CD8-positive, alpha-beta memory T cell (primary cell): ENCODE results near the gene RIMS3. TPM values are rescaled to one million over a fixed set of nuclear protein-coding genes. Genes with fewer than 3 reads are reported as not detected.

Experiments used
- CTCF ChIA-PET: fragments of 350-600 bp; sonication (Branson Sonifier 250); formaldehyde crosslinking; loops from one replicate; lab custom pipeline; 2021; ENCODE audit warnings: antibody characterized with exemption; lab: Charles Lee
- POLR2A ChIA-PET: fragments of 350-600 bp; sonication (Branson Sonifier 250); formaldehyde crosslinking; loops from one replicate; lab custom pipeline; 2021; ENCODE audit warnings: antibody characterized with exemption; lab: Charles Lee
- DNase-seq, 5 donors: peaks; one replicate each; pipeline versions ENCODE4 v3.0.0 to v3.0.0-alpha.2; 2020 to 2022; ENCODE audit warnings: mixed read lengths in 1 of 5
- H3K27ac ChIP-seq: one replicate; pipeline ENCODE4 v1.7.0; 2013; ENCODE audit warnings: low read depth, mild to moderate bottlenecking, low read length, moderate library complexity
- H3K27me3 ChIP-seq: 2 replicates; pipeline ENCODE4 v1.7.0; 2013; ENCODE audit warnings: low read length, mild to moderate bottlenecking; ENCODE audit not compliant: insufficient read depth, poor library complexity, severe bottlenecking
- H3K36me3 ChIP-seq: 2 replicates; pipeline ENCODE4 v1.7.0; 2013; ENCODE audit warnings: mild to moderate bottlenecking, low read length, moderate library complexity; ENCODE audit not compliant: insufficient read depth
- H3K4me1 ChIP-seq: 2 replicates; pipeline ENCODE4 v1.7.0; 2013; ENCODE audit warnings: mild to moderate bottlenecking, low read length, moderate library complexity; ENCODE audit not compliant: insufficient read depth
- H3K4me3 ChIP-seq: 2 replicates; pipeline ENCODE4 v1.7.0; 2013; ENCODE audit warnings: mild to moderate bottlenecking, low read length
- H3K9me3 ChIP-seq: 2 replicates; pipeline ENCODE4 v1.7.0; 2013; ENCODE audit warnings: mild to moderate bottlenecking, low read length
- H3K27ac Mint-ChIP-seq, 8 donors: one replicate each; pipeline ENCODE4 v1.8.0; 2020 to 2021; ENCODE audit warnings: mixed read lengths in 8 of 8, mild to moderate bottlenecking in 6 of 8, inconsistent platforms in 3 of 8, moderate library complexity in 3 of 8
- H3K27me3 Mint-ChIP-seq, 2 donors: one replicate each; pipeline ENCODE4 v1.8.0; 2020 to 2021; ENCODE audit warnings: mixed read lengths in 2 of 2, mild to moderate bottlenecking in 1 of 2, moderate library complexity in 1 of 2
- H3K36me3 Mint-ChIP-seq, 3 donors: one replicate each; pipeline ENCODE4 v1.8.0; 2020 to 2021; ENCODE audit warnings: mixed read lengths in 3 of 3, inconsistent platforms in 1 of 3, mild to moderate bottlenecking in 1 of 3
- H3K4me1 Mint-ChIP-seq, 3 donors: one replicate each; pipeline ENCODE4 v1.8.0; 2020 to 2021; ENCODE audit warnings: mixed read lengths in 3 of 3, inconsistent platforms in 1 of 3, mild to moderate bottlenecking in 1 of 3
- H3K4me3 Mint-ChIP-seq, 7 donors: one replicate each; pipeline ENCODE4 v1.8.0; 2020 to 2021; ENCODE audit warnings: mixed read lengths in 7 of 7, mild to moderate bottlenecking in 6 of 7, moderate library complexity in 4 of 7, inconsistent platforms in 2 of 7
- H3K9me3 Mint-ChIP-seq, 5 donors: one replicate each; pipeline ENCODE4 v1.8.0; 2020 to 2022; ENCODE audit warnings: mixed read lengths in 5 of 5, mild to moderate bottlenecking in 3 of 5, moderate library complexity in 2 of 5, inconsistent platforms in 1 of 5
- polyA plus RNA-seq: library from polyadenylated mRNA; unstranded; fragments of 300-500 nt; fragmentation: Illumina TruSeq; gene quantifications from one replicate; pipeline ENCODE4 v1.2.3, GENCODE V29; 2021
- total RNA-seq, 2 experiments: library from RNA; stranded (reverse); gene quantifications; one replicate each; pipeline ENCODE4 v1.2.3, GENCODE V29; 2021

The RIMS3 gene
- total and polyA plus RNA-seq, 3 experiments from 2014 or later, result 1.4 to 5.4 (median 1.7) TPM

- no peak overlapping the region for H3K4me3 Mint-ChIP-seq
- no peak for DNase-seq
- Histone ChIP-seq H3K9me3 (no peaks in the 10 kb centered on the region), H3K27ac (no peak overlapping the region), H3K4me3 (no peak overlapping the region), H3K27me3 (no peaks in the 10 kb centered on the region), H3K4me1 (peaks cover 16% of the 10 kb centered on the region), H3K36me3 (no peaks in the 10 kb centered on the region)
- peak overlapping the region in 2 of 8 donors; percentile 76 to 77 for H3K27ac Mint-ChIP-seq
- ChIA-PET CTCF (no interaction called here), POLR2A (no interaction called here)
- peaks cover 27 to 29% (median 28%) of the 10 kb centered on the region in 3 donors for H3K4me1 Mint-ChIP-seq
- H3K27me3 Mint-ChIP-seq, result peaks cover 0 to 3% of the 10 kb centered on the region in 2 donors
- H3K36me3 Mint-ChIP-seq, result peaks cover 0 to 1% (median 0%) of the 10 kb centered on the region in 3 donors
- no peaks in the 10 kb centered on the region for H3K9me3 Mint-ChIP-seq
These were observed 39.1 kb downstream of the RIMS3 start for GRCh38 chr1:40626383-40626770.

- no peak for DNase-seq
- Mint-ChIP-seq H3K36me3 (peaks cover 0 to 1% (median 0%) of the 10 kb centered on the region in 3 donors), H3K27ac (peak overlapping the region in 3 of 8 donors; percentile 76 to 84 (median 77)), H3K9me3 (no peaks in the 10 kb centered on the region), H3K27me3 (peaks cover 0 to 3% of the 10 kb centered on the region in 2 donors), H3K4me3 (no peak overlapping the region), H3K4me1 (peaks cover 27 to 29% (median 28%) of the 10 kb centered on the region in 3 donors)
- Histone ChIP-seq H3K4me1 (peaks cover 16% of the 10 kb centered on the region), H3K27me3 (no peaks in the 10 kb centered on the region), H3K9me3 (no peaks in the 10 kb centered on the region), H3K27ac (no peak overlapping the region), H3K4me3 (no peak overlapping the region), H3K36me3 (no peaks in the 10 kb centered on the region)
- CTCF ChIA-PET, result interaction anchor here (1.2 kb wide), 1 partner anchor 14 kb away, joined by 3 read pairs; no protein-coding TSS in a partner anchor
- POLR2A ChIA-PET, result no interaction called here
These were observed 39.8 kb downstream of the RIMS3 start for GRCh38 chr1:40625476-40626382.

GRCh38 chr1:40625076-40625475 is 40.4 kb downstream of the RIMS3 start:
- DNase-seq, result peak in 1 of 5 donors; percentile 41
- peaks cover 14% of the 10 kb centered on the region for H3K4me1 ChIP-seq
- no peaks in the 10 kb centered on the region for H3K36me3 ChIP-seq
- peaks cover 0 to 3% of the 10 kb centered on the region in 2 donors for H3K27me3 Mint-ChIP-seq
- no peak overlapping the region for H3K27ac Mint-ChIP-seq
- no peak overlapping the region for H3K4me3 Mint-ChIP-seq
- POLR2A ChIA-PET, result no interaction called here
- peaks cover 0 to 1% (median 0%) of the 10 kb centered on the region in 3 donors for H3K36me3 Mint-ChIP-seq
- H3K27ac ChIP-seq, result no peak overlapping the region
- peaks cover 23 to 24% (median 23%) of the 10 kb centered on the region in 3 donors for H3K4me1 Mint-ChIP-seq
- no peaks in the 10 kb centered on the region for H3K9me3 Mint-ChIP-seq
- no peaks in the 10 kb centered on the region for H3K9me3 ChIP-seq
- H3K4me3 ChIP-seq, result no peak overlapping the region
- CTCF ChIA-PET, result interaction anchor here (1.2 kb wide), 1 partner anchor 15 kb away, joined by 3 read pairs; no protein-coding TSS in a partner anchor
- no peaks in the 10 kb centered on the region for H3K27me3 ChIP-seq

- Histone ChIP-seq H3K36me3 (no peaks in the 10 kb centered on the region), H3K27ac (no peak overlapping the region), H3K4me3 (no peak overlapping the region), H3K27me3 (no peaks in the 10 kb centered on the region), H3K9me3 (no peaks in the 10 kb centered on the region), H3K4me1 (no peaks in the 10 kb centered on the region)
- Mint-ChIP-seq H3K9me3 (no peaks in the 10 kb centered on the region), H3K4me1 (peaks cover 3 to 5% (median 3%) of the 10 kb centered on the region in 3 donors), H3K27ac (no peak overlapping the region), H3K27me3 (peaks cover 0 to 3% of the 10 kb centered on the region in 2 donors), H3K4me3 (no peak overlapping the region), H3K36me3 (peaks cover 0 to 1% (median 0%) of the 10 kb centered on the region in 3 donors)
- ChIA-PET POLR2A (no interaction called here), CTCF (no interaction called here)
- no peak for DNase-seq
These were observed 42.4 kb downstream of the RIMS3 start for GRCh38 chr1:40622936-40623629.

- peaks cover 0 to 1% (median 0%) of the 10 kb centered on the region in 3 donors for H3K36me3 Mint-ChIP-seq
- Histone ChIP-seq H3K4me1 (no peaks in the 10 kb centered on the region), H3K27me3 (no peaks in the 10 kb centered on the region), H3K36me3 (no peaks in the 10 kb centered on the region), H3K4me3 (no peak overlapping the region), H3K9me3 (no peaks in the 10 kb centered on the region), H3K27ac (no peak overlapping the region)
- peaks cover 0 to 4% (median 0%) of the 10 kb centered on the region in 3 donors for H3K4me1 Mint-ChIP-seq
- no peak overlapping the region for H3K27ac Mint-ChIP-seq
- POLR2A ChIA-PET, result no interaction called here
- CTCF ChIA-PET, result no interaction called here
- H3K27me3 Mint-ChIP-seq, result peaks cover 0 to 3% of the 10 kb centered on the region in 2 donors
- no peaks in the 10 kb centered on the region for H3K9me3 Mint-ChIP-seq
- no peak for DNase-seq
- H3K4me3 Mint-ChIP-seq, result no peak overlapping the region
These were observed 43.5 kb downstream of the RIMS3 start for GRCh38 chr1:40621821-40622450.

GRCh38 chr1:40620586-40621210 is 44.8 kb downstream of the RIMS3 start:
- Histone ChIP-seq H3K36me3 (no peaks in the 10 kb centered on the region), H3K9me3 (no peaks in the 10 kb centered on the region), H3K27ac (no peak overlapping the region), H3K4me1 (no peaks in the 10 kb centered on the region), H3K27me3 (no peaks in the 10 kb centered on the region), H3K4me3 (no peak overlapping the region)
- Mint-ChIP-seq H3K4me1 (no peaks in the 10 kb centered on the region), H3K4me3 (no peak overlapping the region), H3K27me3 (peaks cover 0 to 3% of the 10 kb centered on the region in 2 donors), H3K27ac (no peak overlapping the region), H3K36me3 (no peaks in the 10 kb centered on the region), H3K9me3 (no peaks in the 10 kb centered on the region)
- no peak for DNase-seq
- POLR2A ChIA-PET, result no interaction called here
- CTCF ChIA-PET, result no interaction called here

- H3K36me3 Mint-ChIP-seq, result no peaks in the 10 kb centered on the region
- H3K36me3 ChIP-seq, result no peaks in the 10 kb centered on the region
- no peak overlapping the region for H3K27ac Mint-ChIP-seq
- no peak overlapping the region for H3K27ac ChIP-seq
- H3K4me1 Mint-ChIP-seq, result no peaks in the 10 kb centered on the region
- POLR2A ChIA-PET, result no interaction called here
- H3K4me3 ChIP-seq, result no peak overlapping the region
- H3K9me3 Mint-ChIP-seq, result no peaks in the 10 kb centered on the region
- CTCF ChIA-PET, result no interaction called here
- H3K27me3 ChIP-seq, result no peaks in the 10 kb centered on the region
- no peak for DNase-seq
- H3K27me3 Mint-ChIP-seq, result peaks cover 0 to 3% of the 10 kb centered on the region in 2 donors
- no peaks in the 10 kb centered on the region for H3K4me1 ChIP-seq
- H3K9me3 ChIP-seq, result no peaks in the 10 kb centered on the region
- no peak overlapping the region for H3K4me3 Mint-ChIP-seq
These were observed 45.3 kb downstream of the RIMS3 start for GRCh38 chr1:40620150-40620549.
